Thymus (tissue), 11 donors: ENCODE measurements around the gene FAT1. TPM values are rescaled to one million over a fixed set of nuclear protein-coding genes. Genes with fewer than 3 reads are reported as not detected.

ENCODE experiments used
- DNase-seq, 9 donors: peaks; one replicate each; pipeline ENCODE4 v3.0.0-alpha.2; 2013; ENCODE audit warnings: low spot score in 9 of 9, low read depth in 6 of 9, missing footprints in 1 of 9
- H3K27ac ChIP-seq, 2 donors: one replicate each; pipeline ENCODE4 v1.5.1; 2013; ENCODE audit warnings: control low read depth in 1 of 2, low read depth in 1 of 2, low read length in 1 of 2, mild to moderate bottlenecking in 1 of 2, moderate library complexity in 1 of 2
- H3K27me3 ChIP-seq, 2 donors: one replicate each; pipeline ENCODE4 v1.5.1; 2013; ENCODE audit warnings: low read length in 1 of 2; ENCODE audit not compliant: control insufficient read depth in 2 of 2, insufficient read depth in 1 of 2
- H3K36me3 ChIP-seq, 2 donors: one replicate each; pipeline ENCODE4 v1.5.1; 2013; ENCODE audit warnings: low read length in 1 of 2, mild to moderate bottlenecking in 1 of 2, moderate library complexity in 1 of 2; ENCODE audit not compliant: control insufficient read depth in 2 of 2, insufficient read depth in 2 of 2
- H3K4me1 ChIP-seq, 2 donors: one replicate each; pipeline ENCODE4 v1.5.1; 2013; ENCODE audit warnings: low read length in 2 of 2; ENCODE audit not compliant: control insufficient read depth in 2 of 2, insufficient read depth in 2 of 2
- H3K4me3 ChIP-seq, 2 donors: one replicate each; pipeline ENCODE4 v1.5.1; 2013; ENCODE audit warnings: low read length in 2 of 2, control low read depth in 1 of 2, mild to moderate bottlenecking in 1 of 2
- H3K9me3 ChIP-seq, 2 donors: one replicate each; pipeline ENCODE4 v1.5.1; 2013; ENCODE audit warnings: low read length in 1 of 2, mild to moderate bottlenecking in 1 of 2; ENCODE audit not compliant: control insufficient read depth in 2 of 2, insufficient read depth in 1 of 2
- WGBS: extraction: QIAGEN DNeasy Blood & Tissue Kit; methylation state at CpG from one replicate; pipeline ENCODE4 v1.1.7; 2013; 5-methylcytosine and 5-hydroxymethylcytosine counted together
- polyA plus RNA-seq: library from polyadenylated mRNA; stranded (reverse); fragments of 200-250 nt; gene quantifications from one replicate; pipeline ENCODE4 v1.2.3, GENCODE V29; 2013
- total RNA-seq: library from RNA; stranded (reverse); fragments of 120-200 nt; gene quantifications from one replicate; pipeline ENCODE4 v1.2.4, GENCODE V29; 2013
- donor health status: healthy.

Gene FAT1
- total and polyA plus RNA-seq, 2 donors: 9.0 to 16.1 TPM

GRCh38 chr4:186727169-186727976 is 3.7 kb upstream of the FAT1 start:
- no peak for DNase-seq
- Histone ChIP-seq H3K27me3 (peaks cover 51 to 55% of the 10 kb centered on the region in 2 donors), H3K36me3 (no peaks in the 10 kb centered on the region), H3K27ac (no peak overlapping the region), H3K4me3 (no peak overlapping the region), H3K9me3 (no peaks in the 10 kb centered on the region), H3K4me1 (peaks cover 5 to 6% of the 10 kb centered on the region in 2 donors)
- 11% methylated on average over 15 of the region's 15 CpGs for WGBS

DNA sequence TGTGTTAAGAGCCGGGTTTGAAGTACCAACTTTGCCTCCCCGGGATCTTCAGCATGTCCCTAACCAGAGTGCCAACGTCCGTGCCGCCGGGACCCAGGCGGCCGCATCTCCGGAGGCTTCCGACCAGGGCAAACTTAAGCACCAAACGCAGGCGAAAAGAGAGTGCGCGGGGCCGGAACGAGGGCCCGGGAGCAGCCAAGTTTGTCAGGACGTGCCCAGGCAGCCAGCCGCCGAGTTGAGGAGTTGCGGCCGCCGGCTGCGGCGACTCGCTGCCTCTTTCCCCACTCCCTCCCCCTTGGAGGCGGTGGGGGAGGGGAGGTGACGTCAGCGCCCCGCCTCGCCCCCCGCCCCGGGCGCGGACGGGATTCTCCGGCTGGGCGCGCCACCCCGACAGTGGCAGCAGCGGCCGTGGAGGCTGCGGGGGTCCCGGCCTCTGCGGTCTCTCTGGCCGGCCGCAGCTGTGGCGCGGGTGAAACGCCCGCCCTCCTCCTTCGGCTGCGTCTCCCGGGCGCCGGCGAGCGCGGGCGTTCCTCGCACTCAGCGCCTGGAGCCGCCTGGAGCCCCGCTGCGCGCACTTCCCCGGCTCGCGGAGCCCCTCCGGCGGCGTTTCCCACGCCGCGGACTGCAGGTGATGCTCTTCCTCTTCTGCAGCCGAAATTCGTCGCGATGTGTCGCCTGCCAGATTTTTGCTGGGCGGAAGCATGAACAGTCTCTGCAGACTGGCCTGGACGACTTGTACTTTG is 2.9 kb upstream of the FAT1 start:
- DNase-seq: peak in 3 of 9 donors; percentile 13 to 33 (median 21)
- H3K27ac ChIP-seq: peak overlapping the region; percentile 46 to 55
- WGBS: 2% methylated on average over 82 of the region's 82 CpGs
- H3K9me3 ChIP-seq: no peaks in the 10 kb centered on the region
- peaks cover 51 to 60% of the 10 kb centered on the region in 2 donors for H3K27me3 ChIP-seq
- H3K4me1 ChIP-seq: peaks cover 5 to 6% of the 10 kb centered on the region in 2 donors
- H3K4me3 ChIP-seq: peak overlapping the region; percentile 29 to 41
- no peaks in the 10 kb centered on the region for H3K36me3 ChIP-seq

GRCh38 chr4:186725469-186726425 is 2.1 kb upstream of the FAT1 start:
- WGBS: 3% methylated on average over 54 of the region's 54 CpGs
- H3K27me3 ChIP-seq: peaks cover 51 to 63% of the 10 kb centered on the region in 2 donors
- H3K4me3 ChIP-seq: peak overlapping the region; percentile 29 to 41
- H3K36me3 ChIP-seq: no peaks in the 10 kb centered on the region
- peak overlapping the region; percentile 31 to 55 for H3K27ac ChIP-seq
- peaks cover 5 to 6% of the 10 kb centered on the region in 2 donors for H3K4me1 ChIP-seq
- H3K9me3 ChIP-seq: no peaks in the 10 kb centered on the region
- DNase-seq: peak in 4 of 9 donors; percentile 25 to 57 (median 30)

GRCh38 chr4:186724864-186725468 is 1.3 kb upstream of the FAT1 start:
- Histone ChIP-seq H3K27ac (peak overlapping the region; percentile 17 to 52), H3K27me3 (peaks cover 51 to 63% of the 10 kb centered on the region in 2 donors), H3K4me3 (peak overlapping the region; percentile 29 to 46), H3K9me3 (no peaks in the 10 kb centered on the region), H3K4me1 (peaks cover 5 to 6% of the 10 kb centered on the region in 2 donors), H3K36me3 (no peaks in the 10 kb centered on the region)
- WGBS: 6% methylated on average over 19 of the region's 19 CpGs
- DNase-seq: no peak

DNA sequence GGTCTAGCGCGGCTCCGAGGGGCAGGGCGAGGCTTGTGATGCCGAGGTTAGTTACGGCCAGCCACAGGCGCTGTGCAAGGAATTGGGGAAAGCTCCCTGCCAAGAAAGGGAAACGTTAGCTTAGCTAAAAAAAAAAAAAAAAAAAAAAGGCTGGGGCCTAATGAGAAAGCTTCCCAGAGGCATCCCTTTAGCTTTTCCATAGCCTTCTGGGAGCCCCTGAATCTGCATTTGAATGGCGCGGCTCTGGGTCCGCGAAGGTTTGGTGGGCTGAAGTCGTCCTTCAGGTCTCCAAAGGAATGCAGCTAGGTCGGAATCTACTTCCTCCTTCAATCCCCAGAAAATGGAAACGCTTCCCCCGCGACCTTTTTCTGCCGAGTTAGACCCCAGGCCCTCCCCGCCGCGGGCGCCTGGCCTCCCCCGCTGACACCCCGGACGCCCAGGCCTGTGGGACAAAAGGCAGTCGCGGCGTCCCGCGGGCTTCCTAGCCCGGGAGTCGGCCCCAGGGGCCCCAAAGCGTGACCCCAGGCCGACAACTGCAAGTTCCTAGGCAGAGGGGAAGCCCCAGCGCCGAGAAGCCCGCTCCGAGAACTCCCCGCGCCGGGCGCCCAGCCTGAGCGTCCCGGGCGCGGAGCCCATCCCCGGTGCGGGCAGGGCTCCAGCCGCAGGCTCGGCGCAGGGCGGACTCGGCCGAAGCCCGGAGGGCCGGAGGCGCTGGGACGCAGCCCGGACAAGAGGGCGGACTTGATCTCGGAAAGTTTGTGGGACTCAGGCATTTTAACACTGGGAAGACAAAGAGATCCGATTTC is 605 bp upstream of the FAT1 start:
- Histone ChIP-seq H3K4me1 (peaks cover 5 to 6% of the 10 kb centered on the region in 2 donors), H3K4me3 (peak overlapping the region; percentile 44 to 46), H3K9me3 (no peaks in the 10 kb centered on the region), H3K36me3 (no peaks in the 10 kb centered on the region), H3K27me3 (peaks cover 51 to 63% of the 10 kb centered on the region in 2 donors), H3K27ac (peak overlapping the region; percentile 52 to 61)
- 3% methylated on average over 62 of the region's 62 CpGs for WGBS
- peak in 3 of 9 donors; percentile 2 to 7 (median 5) for DNase-seq

- H3K36me3 ChIP-seq: no peaks in the 10 kb centered on the region
- peaks cover 5 to 6% of the 10 kb centered on the region in 2 donors for H3K4me1 ChIP-seq
- H3K9me3 ChIP-seq: peaks cover 0 to 3% of the 10 kb centered on the region in 2 donors
- no peak overlapping the region for H3K27ac ChIP-seq
- peaks cover 47 to 57% of the 10 kb centered on the region in 2 donors for H3K27me3 ChIP-seq
- WGBS: 3% methylated on average over 16 of the region's 16 CpGs
- H3K4me3 ChIP-seq: peak overlapping the region; percentile 36 to 46
- DNase-seq: no peak
These were observed 812 bp downstream of the FAT1 start for GRCh38 chr4:186722796-186723291.

GRCh38 chr4:186719925-186720694 is 3.5 kb downstream of the FAT1 start:
- 87% methylated on average over 4 of the region's 4 CpGs for WGBS
- Histone ChIP-seq H3K9me3 (peaks cover 0 to 3% of the 10 kb centered on the region in 2 donors), H3K27me3 (peaks cover 24 to 33% of the 10 kb centered on the region in 2 donors), H3K4me1 (peaks cover 5 to 6% of the 10 kb centered on the region in 2 donors), H3K4me3 (no peak overlapping the region), H3K27ac (no peak overlapping the region), H3K36me3 (no peaks in the 10 kb centered on the region)
- no peak for DNase-seq
